C4-2B (cell line): ENCODE data around the gene SLC38A3.

ENCODE experiments used
- ZFX ChIP-seq: fragments of 450-650 bp; IDR thresholded peaks from 2 replicates; pipeline ENCODE4 v1.6.1; 2017
- TF ChIP-seq, protein P1 (sequence below): fragments of 450-650 bp; conservative IDR thresholded peaks from 2 replicates; pipeline ENCODE4 v1.5.1; 2017; ENCODE audit warnings: mild to moderate bottlenecking

DNA sequence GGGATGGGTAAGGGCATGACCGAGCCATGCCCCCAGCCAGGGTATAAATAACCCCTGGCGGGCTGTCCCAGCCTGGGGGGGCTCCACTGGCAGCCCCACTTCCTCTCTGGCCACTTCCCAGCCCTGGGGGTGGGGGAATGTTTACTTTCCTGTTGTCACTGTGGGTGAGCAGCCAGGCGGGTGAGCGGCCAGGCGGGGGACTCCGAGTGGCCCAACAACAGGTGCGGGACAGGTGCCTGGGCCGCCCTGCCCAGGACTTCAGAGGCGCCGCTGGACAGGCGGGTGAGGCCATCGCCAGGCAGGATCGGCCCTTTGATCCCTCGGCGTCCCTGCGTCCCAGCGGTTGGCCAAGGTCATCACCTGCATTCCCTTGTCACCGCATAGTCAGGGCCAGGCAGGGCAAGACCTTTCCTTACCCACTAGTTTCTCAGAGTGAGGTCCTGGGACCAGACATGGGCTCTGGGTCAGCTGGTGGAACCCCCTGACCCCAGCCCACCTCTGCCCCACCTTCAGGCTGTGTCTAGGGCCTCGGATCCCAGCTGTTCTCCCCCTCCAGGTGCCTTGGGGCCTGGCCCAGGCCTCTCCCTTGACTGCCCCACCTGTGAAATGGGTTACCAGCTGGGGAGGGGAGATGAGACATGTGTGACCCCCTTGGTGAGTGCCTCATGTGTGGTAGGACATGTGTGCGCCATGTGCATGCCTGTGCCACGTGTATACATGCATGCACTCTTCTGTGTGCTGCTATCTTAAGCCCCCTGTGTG lies 33.4 kb upstream of the SLC38A3 start:
- TF ChIP-seq, protein P1, sequence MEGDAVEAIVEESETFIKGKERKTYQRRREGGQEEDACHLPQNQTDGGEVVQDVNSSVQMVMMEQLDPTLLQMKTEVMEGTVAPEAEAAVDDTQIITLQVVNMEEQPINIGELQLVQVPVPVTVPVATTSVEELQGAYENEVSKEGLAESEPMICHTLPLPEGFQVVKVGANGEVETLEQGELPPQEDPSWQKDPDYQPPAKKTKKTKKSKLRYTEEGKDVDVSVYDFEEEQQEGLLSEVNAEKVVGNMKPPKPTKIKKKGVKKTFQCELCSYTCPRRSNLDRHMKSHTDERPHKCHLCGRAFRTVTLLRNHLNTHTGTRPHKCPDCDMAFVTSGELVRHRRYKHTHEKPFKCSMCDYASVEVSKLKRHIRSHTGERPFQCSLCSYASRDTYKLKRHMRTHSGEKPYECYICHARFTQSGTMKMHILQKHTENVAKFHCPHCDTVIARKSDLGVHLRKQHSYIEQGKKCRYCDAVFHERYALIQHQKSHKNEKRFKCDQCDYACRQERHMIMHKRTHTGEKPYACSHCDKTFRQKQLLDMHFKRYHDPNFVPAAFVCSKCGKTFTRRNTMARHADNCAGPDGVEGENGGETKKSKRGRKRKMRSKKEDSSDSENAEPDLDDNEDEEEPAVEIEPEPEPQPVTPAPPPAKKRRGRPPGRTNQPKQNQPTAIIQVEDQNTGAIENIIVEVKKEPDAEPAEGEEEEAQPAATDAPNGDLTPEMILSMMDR = no peak
- TF ChIP-seq ZFX = no peak
